ENCODE data around the gene CENPK.
"Not testable (repeated sequence)": the region's sequence is repeated elsewhere in the genome, so short reads cannot be mapped to it uniquely, and the experiment has no call there.

The CENPK gene

GRCh38 chr5:65506961-65507360 is 56.0 kb downstream of the CENPK start:
- no peak for DNase-seq

- DNase-seq, result no peak
Measured at GRCh38 chr5:65489119-65489518, 73.8 kb downstream of the CENPK start.

- not testable (repeated sequence) for DNase-seq
Measured at GRCh38 chr5:65488038-65488687, 74.8 kb downstream of the CENPK start.

- not testable (repeated sequence) for DNase-seq
Measured at GRCh38 chr5:65486803-65487202, 76.2 kb downstream of the CENPK start.

- DNase-seq, result no peak
Measured at GRCh38 chr5:65485405-65485804, 77.6 kb downstream of the CENPK start.

- no peak for DNase-seq
Measured at GRCh38 chr5:65483546-65484346, 79.2 kb downstream of the CENPK start.

GRCh38 chr5:65482736-65483545 is 80.0 kb downstream of the CENPK start:
- DNase-seq, result no peak

GRCh38 chr5:65482296-65482735 is 80.7 kb downstream of the CENPK start:
- no peak for DNase-seq

GRCh38 chr5:65481635-65482295 is 81.2 kb downstream of the CENPK start, which contains the start of gene ADAMTS6:
Gene ADAMTS6, minus strand, starts transcription at chr5:65481920. Its CDS starts 8,247 bp downstream, at chr5:65473673.
- DNase-seq, result peak; percentile 63 to 64

- DNase-seq, result no peak
Measured at GRCh38 chr5:65481171-65481581, 81.8 kb downstream of the CENPK start.

GRCh38 chr5:65480306-65480865 is 82.6 kb downstream of the CENPK start:
- peak in 1 of 2 donors; percentile 26 for DNase-seq

GRCh38 chr5:65479527-65479926 is 83.4 kb downstream of the CENPK start:
- DNase-seq, result no peak

GRCh38 chr5:65478336-65478735 is 84.6 kb downstream of the CENPK start:
- DNase-seq, result no peak

GRCh38 chr5:65475895-65476294 is 87.1 kb downstream of the CENPK start:
- DNase-seq, result no peak

- DNase-seq, result no peak
Measured at GRCh38 chr5:65475336-65475735, 87.6 kb downstream of the CENPK start.

- DNase-seq, result no peak
Measured at GRCh38 chr5:65474130-65474711, 88.7 kb downstream of the CENPK start.

GRCh38 chr5:65468633-65469032 is 94.3 kb downstream of the CENPK start:
- no peak for DNase-seq
